ENCODE results near the gene STPG1.

Gene STPG1

GRCh38 chr1:24364975-24365678, 48.5 kb downstream of the STPG1 start:
- no peak for DNase-seq

GRCh38 chr1:24364605-24364974, 49.0 kb downstream of the STPG1 start:
- no peak for DNase-seq

GRCh38 chr1:24363994-24364393, 49.6 kb downstream of the STPG1 start:
- DNase-seq, result no peak

GRCh38 chr1:24362982-24363614, 50.5 kb downstream of the STPG1 start:
- no peak for DNase-seq

GRCh38 chr1:24362396-24362795, 51.2 kb downstream of the STPG1 start:
- DNase-seq, result no peak

GRCh38 chr1:24361811-24362210, 51.8 kb downstream of the STPG1 start:
- no peak for DNase-seq

- DNase-seq, result no peak
These were observed 52.9 kb downstream of the STPG1 start for GRCh38 chr1:24360681-24361080.

GRCh38 chr1:24357038-24357437, 56.5 kb downstream of the STPG1 start:
- no peak for DNase-seq

GRCh38 chr1:24355466-24355865, 58.1 kb downstream of the STPG1 start:
- DNase-seq, result no peak

GRCh38 chr1:24353292-24353891, 60.2 kb downstream of the STPG1 start:
- DNase-seq, result no peak

- DNase-seq, result no peak
These were observed 61.5 kb downstream of the STPG1 start for GRCh38 chr1:24351918-24352627.

- no peak for DNase-seq
These were observed 62.3 kb downstream of the STPG1 start for GRCh38 chr1:24351247-24351646.

GRCh38 chr1:24349891-24350290, 63.7 kb downstream of the STPG1 start:
- DNase-seq, result no peak

GRCh38 chr1:24348196-24348595, 65.4 kb downstream of the STPG1 start:
- DNase-seq, result no peak

- no peak for DNase-seq
These were observed 66.2 kb downstream of the STPG1 start for GRCh38 chr1:24347159-24347934.

- no peak for DNase-seq
These were observed 68.2 kb downstream of the STPG1 start for GRCh38 chr1:24345334-24345733.

- no peak for DNase-seq
These were observed 69.4 kb downstream of the STPG1 start for GRCh38 chr1:24344090-24344742.

GRCh38 chr1:24343412-24344089, 70.0 kb downstream of the STPG1 start:
- DNase-seq, result no peak

GRCh38 chr1:24341260-24341659, 72.3 kb downstream of the STPG1 start:
- peak; percentile 52 to 58 for DNase-seq

- no peak for DNase-seq
These were observed 72.8 kb downstream of the STPG1 start for GRCh38 chr1:24340770-24341169.

GRCh38 chr1:24339996-24340395, 73.6 kb downstream of the STPG1 start:
- DNase-seq, result no peak

GRCh38 chr1:24338447-24338846, 75.1 kb downstream of the STPG1 start:
- DNase-seq, result no peak
